Measurements from ENCODE around the gene THRB.

The THRB gene

GRCh38 chr3:24202071-24202470 lies 292.6 kb downstream of the THRB start:
- no peak for DNase-seq

DNA sequence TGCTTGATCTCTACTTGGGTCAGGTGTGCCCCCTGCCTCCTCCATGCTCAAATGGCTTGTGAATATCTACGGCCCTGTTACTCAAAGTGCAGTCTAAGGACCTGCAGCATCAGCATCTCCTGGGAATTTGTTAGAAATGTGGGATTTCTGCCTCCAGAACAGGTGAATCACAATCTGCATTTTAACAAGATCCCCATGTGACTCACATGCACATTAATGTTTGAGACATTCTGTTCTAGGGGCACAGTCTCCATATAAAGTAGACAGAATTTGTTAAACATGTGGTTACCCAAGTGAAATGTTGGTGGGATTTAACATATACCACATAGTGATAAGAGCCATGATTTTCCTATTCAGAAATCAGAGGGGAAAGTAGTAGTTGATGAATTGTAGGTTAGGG lies 293.3 kb downstream of the THRB start:
- no peak for DNase-seq

- DNase-seq = no peak
Measured at GRCh38 chr3:24199775-24200247, 294.8 kb downstream of the THRB start.

- DNase-seq = no peak
Measured at GRCh38 chr3:24199300-24199699, 295.4 kb downstream of the THRB start.

DNA sequence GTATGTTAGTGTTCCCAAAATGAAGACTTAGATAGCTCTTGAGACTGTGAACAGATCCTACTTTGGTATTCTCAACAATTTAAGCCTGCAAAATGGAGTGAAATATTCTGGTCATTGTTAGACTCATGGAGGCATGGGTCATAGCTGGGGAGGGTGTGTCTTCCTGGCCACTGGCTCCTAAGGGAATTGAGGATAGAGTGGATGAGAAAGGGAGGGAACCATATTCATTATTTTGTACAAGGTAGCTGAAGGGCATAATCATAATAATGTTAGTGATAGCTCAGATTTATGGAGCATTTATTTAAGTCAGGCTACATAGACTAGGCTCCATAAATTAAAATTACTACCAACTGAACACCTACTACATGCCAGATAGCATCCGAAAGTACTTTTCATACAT lies 295.9 kb downstream of the THRB start:
- DNase-seq = no peak

- no peak for DNase-seq
Measured at GRCh38 chr3:24197809-24198208, 296.8 kb downstream of the THRB start.

DNA sequence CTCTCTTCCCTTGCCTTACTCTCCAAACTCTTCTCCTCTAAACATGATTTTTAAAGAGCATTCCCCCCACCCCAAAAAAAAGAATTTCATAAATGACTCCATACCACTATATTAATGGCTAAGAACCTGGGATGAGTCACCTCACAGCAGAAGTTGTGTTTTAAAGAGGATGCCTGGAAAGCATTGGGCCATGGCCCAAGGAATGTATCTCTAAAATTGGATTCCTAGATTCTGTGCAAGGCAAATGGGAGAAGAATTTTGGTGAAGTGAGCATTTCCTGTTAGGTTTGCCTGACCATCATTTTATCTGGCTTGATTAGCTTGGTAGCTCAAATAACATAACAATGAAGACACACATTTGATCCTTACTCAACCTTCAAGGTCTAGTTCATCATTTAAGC lies 298.1 kb downstream of the THRB start:
- no peak for DNase-seq

DNA sequence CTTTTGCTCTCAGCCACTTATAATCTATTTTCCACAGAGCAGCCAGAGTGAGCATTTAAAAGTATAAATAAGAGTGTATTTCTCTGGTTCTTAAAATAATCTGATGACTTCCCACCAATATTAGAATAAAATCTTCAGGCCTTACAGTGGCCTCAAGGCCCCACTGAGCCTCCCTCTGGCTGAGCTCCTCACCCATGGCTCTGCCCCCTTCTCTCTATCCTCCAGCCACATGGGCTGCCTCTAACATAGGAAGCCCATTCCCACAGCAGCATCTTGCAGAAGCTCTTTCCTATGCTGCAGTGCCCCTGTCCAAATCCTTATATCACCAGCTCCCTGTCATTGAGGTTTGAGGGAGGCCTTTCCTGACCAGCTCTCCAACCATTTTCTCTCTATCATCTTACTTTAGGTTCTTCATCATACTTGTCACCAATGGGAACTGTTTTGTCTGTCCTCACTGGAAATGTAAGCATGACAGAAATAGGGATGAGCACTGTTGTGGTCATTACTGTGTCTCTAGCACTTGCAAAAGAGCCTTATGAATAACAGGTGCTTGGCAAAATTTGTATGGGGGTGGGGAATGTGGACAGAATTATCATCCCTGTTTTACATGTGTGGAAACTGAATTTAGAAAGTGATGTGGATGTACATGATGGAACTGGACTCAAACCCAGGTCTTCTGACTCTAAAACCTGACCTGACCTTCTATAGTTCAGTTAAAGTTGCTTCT lies 299.0 kb downstream of the THRB start:
- no peak for DNase-seq

DNA sequence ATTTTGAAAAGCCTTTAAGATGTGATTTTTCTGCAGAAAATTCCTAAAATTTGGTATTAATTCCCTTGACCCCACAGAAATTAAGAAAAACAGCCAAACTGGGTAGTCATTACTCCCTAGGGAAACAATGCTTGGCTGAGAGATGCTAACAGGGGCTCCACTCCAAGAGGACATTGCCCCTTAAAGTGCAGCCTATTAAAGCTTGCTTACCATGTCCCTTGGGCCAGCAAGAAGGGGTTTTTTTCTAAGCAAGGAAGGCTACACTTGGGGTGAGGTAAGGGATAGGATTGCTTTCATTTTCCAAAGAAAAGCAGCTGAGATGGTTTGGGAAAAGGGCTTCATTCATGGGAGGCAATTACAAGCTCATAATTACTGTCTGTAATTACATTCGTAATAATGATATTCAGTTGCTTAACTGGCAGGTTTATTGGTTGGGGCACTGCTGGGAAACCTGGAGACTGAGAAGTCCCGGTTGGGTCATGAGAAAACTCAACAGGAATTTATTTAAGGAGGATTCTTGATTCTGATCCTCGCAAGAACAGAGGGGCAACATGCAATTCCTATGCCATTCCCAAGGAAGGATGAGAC lies 302.1 kb downstream of the THRB start:
- DNase-seq = no peak

DNA sequence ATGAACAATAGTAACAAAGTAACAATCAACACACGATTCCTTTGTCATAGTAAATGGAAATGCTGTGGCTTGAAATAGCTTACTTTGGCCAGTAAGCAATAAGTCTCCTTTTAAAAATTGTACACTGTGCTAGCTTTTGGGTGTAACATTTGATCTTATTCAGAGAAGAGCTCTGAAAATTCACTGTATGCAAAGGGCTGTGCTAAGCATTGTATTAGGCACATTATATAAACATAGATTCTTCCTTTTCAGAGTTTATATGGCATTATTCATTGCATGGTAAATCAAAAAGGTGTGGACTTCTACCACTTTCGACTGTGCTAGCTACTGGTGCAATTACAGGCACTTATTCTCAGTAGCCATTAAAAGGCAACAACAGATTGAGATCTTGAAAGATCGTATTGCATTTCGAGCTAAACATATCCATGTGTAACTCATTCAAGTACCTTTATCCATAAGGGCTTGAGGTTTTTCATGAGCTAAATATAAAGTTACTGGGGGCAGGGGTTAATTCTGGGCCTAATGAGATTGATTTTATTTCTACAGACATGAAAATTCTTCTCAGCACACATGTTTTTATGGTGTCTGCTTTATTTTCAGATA lies 302.7 kb downstream of the THRB start:
- no peak for DNase-seq

GRCh38 chr3:24190256-24190655 lies 304.4 kb downstream of the THRB start:
- no peak for DNase-seq

GRCh38 chr3:24185738-24186384 lies 308.8 kb downstream of the THRB start:
- no peak for DNase-seq

DNA sequence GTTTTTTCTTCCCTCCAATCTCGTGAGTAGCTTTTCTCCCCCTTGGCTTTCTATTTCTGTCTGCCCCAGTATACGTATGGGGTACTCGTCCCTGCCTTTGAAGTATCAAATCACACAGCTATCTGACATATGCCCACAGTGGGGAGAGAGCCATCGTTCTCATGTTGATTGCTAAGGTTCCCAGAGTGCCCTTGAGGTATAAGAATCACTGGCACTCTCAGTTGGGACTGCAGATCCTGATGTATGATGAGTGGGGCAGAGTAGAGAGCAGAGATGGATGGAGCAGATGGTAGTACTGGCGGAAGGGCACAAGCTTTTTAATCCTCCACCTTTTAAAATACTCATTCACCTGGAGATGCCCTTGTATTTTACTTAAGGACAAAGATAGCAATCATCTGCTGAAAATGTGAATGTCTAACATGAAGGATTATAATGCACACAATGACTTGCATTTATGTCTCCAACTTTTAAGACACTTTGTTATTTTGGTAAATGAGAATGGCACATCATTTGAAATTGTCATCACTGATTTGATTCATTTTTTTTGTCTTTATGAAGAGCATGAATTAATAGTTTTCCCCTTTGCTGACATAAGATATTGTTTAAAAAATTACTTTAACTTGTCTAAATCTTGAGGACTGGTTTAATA lies 310.0 kb downstream of the THRB start:
- no peak for DNase-seq

GRCh38 chr3:24182756-24183155 lies 311.9 kb downstream of the THRB start:
- no peak for DNase-seq

DNA sequence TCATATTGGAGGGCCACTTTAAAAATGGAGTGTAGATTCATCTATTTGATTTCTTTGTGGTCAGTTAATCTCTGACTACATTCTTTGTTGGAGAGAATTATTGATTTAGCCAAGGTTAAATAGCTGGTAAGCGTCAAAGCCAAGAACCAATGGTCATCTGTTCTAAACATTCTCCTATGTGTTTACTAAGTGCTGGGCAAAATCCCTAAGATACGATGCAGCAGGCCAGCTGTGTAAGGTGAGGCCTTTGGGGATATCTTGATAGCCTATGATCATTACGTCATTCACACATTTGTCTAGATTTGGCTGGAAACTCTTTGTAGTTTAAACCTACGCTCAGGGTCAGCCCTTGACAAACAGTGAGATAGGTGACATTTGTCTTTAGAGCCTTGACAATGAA lies 313.4 kb downstream of the THRB start:
- DNase-seq = no peak

DNA sequence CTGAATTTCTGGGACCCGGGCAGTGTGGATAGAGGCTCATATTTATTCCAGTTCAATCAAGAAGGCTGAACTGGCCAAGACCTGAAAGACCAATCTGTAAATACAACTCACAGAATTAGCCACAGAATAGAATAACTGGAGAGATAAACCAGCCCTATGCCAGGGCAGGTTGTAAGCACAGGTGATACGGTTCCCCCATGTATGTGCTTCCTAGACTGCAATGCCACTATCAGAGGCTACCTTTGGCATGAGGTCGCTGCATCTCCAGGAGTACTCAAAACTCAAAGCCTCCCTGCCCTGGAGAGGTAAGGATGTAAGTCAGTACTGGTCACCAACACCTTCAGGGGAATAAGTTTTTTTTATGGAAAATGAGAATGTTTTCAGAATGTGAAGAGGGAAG lies 314.0 kb downstream of the THRB start:
- no peak for DNase-seq

DNA sequence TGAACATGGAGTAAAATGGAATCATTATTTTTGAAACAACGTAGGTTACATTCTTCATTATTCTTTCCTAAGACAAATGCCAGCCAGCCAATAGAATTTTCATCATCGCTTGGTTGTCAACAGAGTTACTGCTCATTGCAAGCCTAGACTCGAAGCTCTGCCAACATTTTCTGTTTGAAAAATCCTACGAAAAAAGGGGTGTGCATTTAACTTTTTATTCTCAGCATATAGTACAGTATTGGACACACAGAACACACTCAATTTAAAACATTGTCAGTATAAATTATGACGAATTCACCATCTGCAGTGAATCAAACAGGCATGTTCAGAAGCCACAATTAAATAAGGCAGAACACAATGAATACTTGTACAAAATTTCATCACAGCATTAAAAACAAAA lies 317.4 kb downstream of the THRB start:
- DNase-seq = no peak

- DNase-seq = no peak
Measured at GRCh38 chr3:24174614-24175013, 320.0 kb downstream of the THRB start.

DNA sequence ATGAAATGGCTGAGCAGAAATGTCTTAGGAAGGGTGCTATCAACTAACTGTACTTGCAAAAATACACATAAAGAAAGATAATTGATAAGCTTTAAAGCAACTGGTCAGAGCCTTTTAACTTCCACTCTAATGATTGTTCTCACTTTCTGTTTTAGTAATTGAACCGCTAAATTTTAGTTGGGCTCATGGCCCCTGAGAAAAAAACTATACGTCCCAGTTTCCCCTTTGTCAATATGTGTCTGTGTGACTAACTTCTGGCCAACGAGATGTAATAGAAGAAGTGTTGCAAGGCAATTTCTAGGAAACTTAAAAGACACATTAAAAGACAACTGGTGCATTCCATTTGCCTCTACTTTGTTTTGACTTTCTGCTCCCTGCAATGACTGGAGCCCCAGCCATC lies 325.7 kb downstream of the THRB start:
- DNase-seq = no peak

- DNase-seq = no peak
Measured at GRCh38 chr3:24167429-24167828, 327.2 kb downstream of the THRB start.

- DNase-seq = no peak
Measured at GRCh38 chr3:24166515-24166914, 328.1 kb downstream of the THRB start.

DNA sequence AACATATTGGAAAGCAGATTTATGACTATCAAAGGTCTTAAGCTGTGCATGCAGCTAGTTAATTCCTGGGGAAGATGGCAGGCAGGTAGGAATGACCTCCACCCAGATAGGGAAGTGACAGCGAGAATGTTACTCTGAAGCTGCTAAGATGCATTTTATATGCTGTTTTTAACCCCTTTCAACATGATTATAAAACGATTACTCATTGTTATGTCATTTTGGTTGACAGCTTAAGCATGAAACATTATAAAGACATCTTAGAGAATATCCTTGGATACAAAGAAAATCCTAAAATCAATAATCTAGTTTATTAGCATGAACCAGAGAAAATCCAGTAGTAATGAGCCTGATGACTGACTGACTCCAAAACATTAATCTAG lies 329.1 kb downstream of the THRB start:
- no peak for DNase-seq

DNA sequence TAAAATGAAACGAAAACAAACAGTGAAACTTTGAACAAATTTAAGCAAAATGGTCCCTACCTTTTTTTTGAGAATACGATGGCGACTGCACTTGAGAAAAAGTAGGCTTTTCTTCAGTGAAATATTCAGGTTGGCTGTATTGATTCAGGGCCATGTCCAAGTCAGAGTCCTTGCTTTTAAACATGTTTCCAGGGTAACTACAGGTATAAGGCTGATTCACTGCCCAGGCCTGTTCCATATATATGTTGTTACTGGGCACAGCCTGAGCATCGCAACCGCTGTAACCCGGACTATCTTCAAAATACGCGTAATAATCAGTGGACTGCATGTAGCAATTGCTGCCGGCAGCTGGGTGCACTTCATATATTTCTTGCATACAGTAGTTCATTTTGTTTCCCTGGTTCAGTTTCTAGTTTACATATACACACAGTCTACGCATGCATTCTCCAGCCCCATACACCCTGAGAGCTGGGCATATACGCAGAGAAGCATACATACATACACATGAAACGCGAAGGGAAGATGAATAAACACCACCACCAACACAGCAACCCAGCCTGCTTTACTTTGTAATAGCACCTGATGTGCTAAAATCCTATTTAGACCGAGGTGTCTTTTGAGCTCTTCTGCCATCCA lies 329.6 kb downstream of the THRB start:
- no peak for DNase-seq

Data from activated CD4-positive, CD25-positive, alpha-beta regulatory T cell treated with anti-CD3 and anti-CD28 coated beads, Interleukin-2, amount 50 U/mL, for 72 hours (primary cell).